ENCODE measurements around the gene ATG4D. TPM values are rescaled to one million over a fixed set of nuclear protein-coding genes. Genes with fewer than 3 reads are reported as not detected.

The ATG4D gene
- total and polyA plus RNA-seq, 2 of the 4 experiments (the other 2 are of a cell fraction), result 8.2 to 21.8 TPM

GRCh38 chr19:10562609-10563008 lies 18.9 kb downstream of the ATG4D start:
- Histone ChIP-seq H3K36me3 (ENCODE audit: control insufficient read depth, insufficient read depth, low read length) (peaks cover 28% of the 10 kb centered on the region), H4K8ac (ENCODE audit: low read depth in 2 of 2, low read length in 2 of 2) (no peak overlapping the region), H3K4me2 (ENCODE audit: low read depth, low read length) (no peak overlapping the region), H2AK5ac (ENCODE audit: low read depth, low read length) (no peak overlapping the region), H3K4me1 (ENCODE audit: control insufficient read depth, insufficient read depth, low read length) (peaks cover 2% of the 10 kb centered on the region), H3K79me1 (ENCODE audit: low read depth in 1 of 2, low read length in 2 of 2) (peaks cover 20 to 41% of the 10 kb centered on the region in 2 experiments), H3K9me3 (ENCODE audit: control insufficient read depth, insufficient read depth, low read length) (no peaks in the 10 kb centered on the region), H3K56ac (ENCODE audit: extremely low read depth, insufficient read depth, low read length) (no peak overlapping the region), H2AFZ (replicated peaks; ENCODE audit: low read length, poor library complexity) (no peak overlapping the region), H3K27ac (ENCODE audit: insufficient read depth, low read length) (no peak overlapping the region), H4K20me1 (ENCODE audit: insufficient read depth, low read length) (no peaks in the 10 kb centered on the region), H4K5ac (ENCODE audit: low read depth, low read length) (no peak overlapping the region), H2BK20ac (ENCODE audit: low read depth, low read length) (no peak overlapping the region), H2AK9ac (replicated peaks; ENCODE audit: low read depth, low read length, poor library complexity) (no peak overlapping the region), H4K91ac (ENCODE audit: insufficient read depth, low read depth, low read length) (no peak overlapping the region), H3K4me3 (ENCODE audit: insufficient read depth, low read depth, low read length) (no peak overlapping the region), H3K18ac (ENCODE audit: low read depth, low read length) (no peak overlapping the region), H3K14ac (replicated peaks; ENCODE audit: low read depth, low read length) (no peak overlapping the region), H3K23ac (ENCODE audit: low read depth, low read length) (no peak overlapping the region), H3K9me1 (ENCODE audit: insufficient read depth, low read length) (0 out of 2 replicates have a peak, but pooled peaks cover 4% of the 10 kb centered on the region), H2BK15ac (ENCODE audit: low read depth, low read length) (no peak overlapping the region), H3K4ac (ENCODE audit: low read depth, low read length) (no peak overlapping the region), H3K9ac (ENCODE audit: low read depth, low read length) (no peak overlapping the region), H3K27me3 (ENCODE audit: control insufficient read depth, insufficient read depth, low read length) (no peaks in the 10 kb centered on the region), H2BK120ac (ENCODE audit: low read depth, low read length) (no peak overlapping the region), H2BK5ac (ENCODE audit: low read depth, low read length, poor library complexity, severe bottlenecking) (no peak overlapping the region)
- WGBS, 2 experiments (ENCODE audit: extremely low coverage in 2 of 2, insufficient read length in 1 of 2), result 90% methylated on average over 2 of the region's 5 CpGs; no CpG with 5 or more reads in 1 of the 2 experiments
- DNase-seq (no peak), ATAC-seq (ENCODE audit: low read depth) (no peak)
- in situ Hi-C loops (cut with MboI; ENCODE audit: low sequenced_read_pairs) (no loop called here), intact Hi-C loops (cut with micrococcal nuclease) (no loop called here), dilution Hi-C loops (cut with HindIII; ENCODE audit: low sequenced_read_pairs, unreplicated experiment) (no loop called here)
- POLR2A ChIA-PET (ENCODE audit: unreplicated experiment), result no interaction called here
- TF ChIP-seq NFE2L2 (IDR thresholded peaks at IDR 0.05; ENCODE audit: low read depth, low read length), result no peak
- TF ChIP-seq MXI1 (IDR thresholded peaks at IDR 0.05; ENCODE audit: borderline replicate concordance, low read depth, low read length), result no peak
- TF ChIP-seq RAD21 (IDR thresholded peaks at IDR 0.05; ENCODE audit: low read length), result no peak
- no peak for TF ChIP-seq FOS (IDR thresholded peaks at IDR 0.05; ENCODE audit: low read depth, low read length)
- TF ChIP-seq, protein P1, sequence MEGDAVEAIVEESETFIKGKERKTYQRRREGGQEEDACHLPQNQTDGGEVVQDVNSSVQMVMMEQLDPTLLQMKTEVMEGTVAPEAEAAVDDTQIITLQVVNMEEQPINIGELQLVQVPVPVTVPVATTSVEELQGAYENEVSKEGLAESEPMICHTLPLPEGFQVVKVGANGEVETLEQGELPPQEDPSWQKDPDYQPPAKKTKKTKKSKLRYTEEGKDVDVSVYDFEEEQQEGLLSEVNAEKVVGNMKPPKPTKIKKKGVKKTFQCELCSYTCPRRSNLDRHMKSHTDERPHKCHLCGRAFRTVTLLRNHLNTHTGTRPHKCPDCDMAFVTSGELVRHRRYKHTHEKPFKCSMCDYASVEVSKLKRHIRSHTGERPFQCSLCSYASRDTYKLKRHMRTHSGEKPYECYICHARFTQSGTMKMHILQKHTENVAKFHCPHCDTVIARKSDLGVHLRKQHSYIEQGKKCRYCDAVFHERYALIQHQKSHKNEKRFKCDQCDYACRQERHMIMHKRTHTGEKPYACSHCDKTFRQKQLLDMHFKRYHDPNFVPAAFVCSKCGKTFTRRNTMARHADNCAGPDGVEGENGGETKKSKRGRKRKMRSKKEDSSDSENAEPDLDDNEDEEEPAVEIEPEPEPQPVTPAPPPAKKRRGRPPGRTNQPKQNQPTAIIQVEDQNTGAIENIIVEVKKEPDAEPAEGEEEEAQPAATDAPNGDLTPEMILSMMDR (conservative IDR thresholded peaks at IDR 0.05; ENCODE audit: low read depth, low read length), result no peak
- TF ChIP-seq, protein P2, sequence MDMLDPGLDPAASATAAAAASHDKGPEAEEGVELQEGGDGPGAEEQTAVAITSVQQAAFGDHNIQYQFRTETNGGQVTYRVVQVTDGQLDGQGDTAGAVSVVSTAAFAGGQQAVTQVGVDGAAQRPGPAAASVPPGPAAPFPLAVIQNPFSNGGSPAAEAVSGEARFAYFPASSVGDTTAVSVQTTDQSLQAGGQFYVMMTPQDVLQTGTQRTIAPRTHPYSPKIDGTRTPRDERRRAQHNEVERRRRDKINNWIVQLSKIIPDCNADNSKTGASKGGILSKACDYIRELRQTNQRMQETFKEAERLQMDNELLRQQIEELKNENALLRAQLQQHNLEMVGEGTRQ (IDR thresholded peaks at IDR 0.05; ENCODE audit: low read depth, low read length), result no peak
- TF ChIP-seq RCOR1 (IDR thresholded peaks at IDR 0.05; ENCODE audit: insufficient replicate concordance, low read length), result no peak
- no peak for TF ChIP-seq CEBPB (IDR thresholded peaks at IDR 0.05; ENCODE audit: low read depth, low read length)
- no peak for TF ChIP-seq SMC3 (IDR thresholded peaks at IDR 0.05; ENCODE audit: low read depth, low read length)
- TF ChIP-seq POLR2A (IDR thresholded peaks at IDR 0.05; ENCODE audit: low read depth, low read length), result no peak
- no peak for TF ChIP-seq BHLHE40 (IDR thresholded peaks at IDR 0.05; ENCODE audit: low read depth, low read length)
- CTCF ChIA-PET, result no interaction called here
- BruUV-seq (replicated peaks), result no TSS peak
